Measurements from ENCODE around the gene POLR2M. TPM values are rescaled to one million over a fixed set of nuclear protein-coding genes. Genes with fewer than 3 reads are reported as not detected.

The POLR2M gene
- total RNA-seq, 2 experiments from 2014 or later = 72.5 to 85.0 TPM

- Mint-ChIP-seq H3K27me3 (no peaks in the 10 kb centered on the region), H3K4me1 (ENCODE audit: low read depth) (peaks cover 4% of the 10 kb centered on the region), H3K9me3 (no peaks in the 10 kb centered on the region), H3K4me3 (no peak overlapping the region), H3K27ac (no peak overlapping the region), H3K36me3 (ENCODE audit: low read depth) (peaks cover 5% of the 10 kb centered on the region)
- ATAC-seq (no peak), DNase-seq (no peak)
- TF ChIP-seq CTCF (IDR thresholded peaks at IDR 0.05) = no peak
- intact Hi-C loops (cut with micrococcal nuclease) = no loop called here
- ChIA-PET CTCF (interaction anchor here (1.0 to 8.1 kb wide), 2 partner anchors 8 to 121 kb away, joined by 3 to 70 read pairs; no protein-coding TSS in a partner anchor), POLR2A (no interaction called here)
Measured at GRCh38 chr15:57740048-57740447, 33.5 kb downstream of the POLR2M start.

GRCh38 chr15:57741089-57741488, 34.6 kb downstream of the POLR2M start:
- no peak overlapping the region for H3K27ac Mint-ChIP-seq
- ATAC-seq (no peak), DNase-seq (no peak)
- H3K27me3 Mint-ChIP-seq = no peaks in the 10 kb centered on the region
- intact Hi-C loops (cut with micrococcal nuclease) = no loop called here
- ChIA-PET CTCF (interaction anchor here (3.7 to 8.1 kb wide), 2 partner anchors 9 to 120 kb away, joined by 17 to 70 read pairs; no protein-coding TSS in a partner anchor), POLR2A (no interaction called here)
- TF ChIP-seq CTCF (IDR thresholded peaks at IDR 0.05) = no peak
- no peaks in the 10 kb centered on the region for H3K9me3 Mint-ChIP-seq
- peaks cover 4% of the 10 kb centered on the region for H3K4me1 Mint-ChIP-seq (ENCODE audit: low read depth)
- peaks cover 5% of the 10 kb centered on the region for H3K36me3 Mint-ChIP-seq (ENCODE audit: low read depth)
- H3K4me3 Mint-ChIP-seq = no peak overlapping the region

- H3K36me3 Mint-ChIP-seq (ENCODE audit: low read depth) = no peaks in the 10 kb centered on the region
- intact Hi-C loops (cut with micrococcal nuclease) = no loop called here
- POLR2A ChIA-PET = no interaction called here
- ATAC-seq (no peak), DNase-seq (no peak)
- no peak overlapping the region for H3K27ac Mint-ChIP-seq
- CTCF ChIA-PET = interaction anchor here (1.1 to 8.1 kb wide), 5 partner anchors 11 to 327 kb away, joined by 4 to 70 read pairs (median 5); no protein-coding TSS in a partner anchor
- no peaks in the 10 kb centered on the region for H3K9me3 Mint-ChIP-seq
- no peak for TF ChIP-seq CTCF (IDR thresholded peaks at IDR 0.05)
- H3K4me1 Mint-ChIP-seq (ENCODE audit: low read depth) = no peaks in the 10 kb centered on the region
- no peak overlapping the region for H3K4me3 Mint-ChIP-seq
- H3K27me3 Mint-ChIP-seq = no peaks in the 10 kb centered on the region
Measured at GRCh38 chr15:57743424-57743823, 36.9 kb downstream of the POLR2M start.

- H3K27ac Mint-ChIP-seq = no peak overlapping the region
- no peaks in the 10 kb centered on the region for H3K36me3 Mint-ChIP-seq (ENCODE audit: low read depth)
- DNase-seq (no peak), ATAC-seq (no peak)
- TF ChIP-seq CTCF (IDR thresholded peaks at IDR 0.05) = no peak
- H3K27me3 Mint-ChIP-seq = no peaks in the 10 kb centered on the region
- ChIA-PET CTCF (interaction anchor here (1.2 to 8.1 kb wide), 3 partner anchors 15 to 324 kb away, joined by 3 to 70 read pairs (median 4); no protein-coding TSS in a partner anchor), POLR2A (no interaction called here)
- intact Hi-C loops (cut with micrococcal nuclease) = no loop called here
- H3K4me3 Mint-ChIP-seq = no peak overlapping the region
- H3K4me1 Mint-ChIP-seq (ENCODE audit: low read depth) = no peaks in the 10 kb centered on the region
- no peaks in the 10 kb centered on the region for H3K9me3 Mint-ChIP-seq
Measured at GRCh38 chr15:57746786-57747185, 40.3 kb downstream of the POLR2M start.

- H3K27me3 Mint-ChIP-seq = no peaks in the 10 kb centered on the region
- DNase-seq (peak; percentile 17), ATAC-seq (no peak)
- TF ChIP-seq CTCF (IDR thresholded peaks at IDR 0.05) = no peak
- H3K4me3 Mint-ChIP-seq = no peak overlapping the region
- H3K9me3 Mint-ChIP-seq = no peaks in the 10 kb centered on the region
- no peaks in the 10 kb centered on the region for H3K36me3 Mint-ChIP-seq (ENCODE audit: low read depth)
- POLR2A ChIA-PET = no interaction called here
- intact Hi-C loops (cut with micrococcal nuclease) = no loop called here
- CTCF ChIA-PET = interaction anchor here (1.2 to 8.1 kb wide), 3 partner anchors 15 to 324 kb away, joined by 4 to 70 read pairs (median 8); no protein-coding TSS in a partner anchor
- H3K27ac Mint-ChIP-seq = no peak overlapping the region
- H3K4me1 Mint-ChIP-seq (ENCODE audit: low read depth) = no peaks in the 10 kb centered on the region
Measured at GRCh38 chr15:57747206-57747896, 40.8 kb downstream of the POLR2M start.

Measured in activated CD8-positive, alpha-beta T cell treated with anti-CD3 and anti-CD28 coated beads for 36 hours (primary cell).